Stimulated activated naive CD8-positive, alpha-beta T cell treated with anti-CD3 and anti-CD28 coated beads, Interleukin-15, Interleukin-2, amounts not matched to agents 100 U/mL and 50 U/mL, for 24 hours (primary cell): ENCODE results near the gene INHBC.
A peak's percentile ranks its signal among the peaks of the same experiment; 100 is the strongest.
"Not testable (repeated sequence)": the region's sequence is repeated elsewhere in the genome, so short reads cannot be mapped to it uniquely, and the experiment has no call there.

Experiments
- ATAC-seq: fragments of 150-1000 bp; cut with Tn5 transposase; one replicate; pipeline ENCODE4 v1.10.0; 2021
- DNase-seq: peaks from one replicate; pipeline ENCODE4 v3.0.0; 2021

The INHBC gene

DNA sequence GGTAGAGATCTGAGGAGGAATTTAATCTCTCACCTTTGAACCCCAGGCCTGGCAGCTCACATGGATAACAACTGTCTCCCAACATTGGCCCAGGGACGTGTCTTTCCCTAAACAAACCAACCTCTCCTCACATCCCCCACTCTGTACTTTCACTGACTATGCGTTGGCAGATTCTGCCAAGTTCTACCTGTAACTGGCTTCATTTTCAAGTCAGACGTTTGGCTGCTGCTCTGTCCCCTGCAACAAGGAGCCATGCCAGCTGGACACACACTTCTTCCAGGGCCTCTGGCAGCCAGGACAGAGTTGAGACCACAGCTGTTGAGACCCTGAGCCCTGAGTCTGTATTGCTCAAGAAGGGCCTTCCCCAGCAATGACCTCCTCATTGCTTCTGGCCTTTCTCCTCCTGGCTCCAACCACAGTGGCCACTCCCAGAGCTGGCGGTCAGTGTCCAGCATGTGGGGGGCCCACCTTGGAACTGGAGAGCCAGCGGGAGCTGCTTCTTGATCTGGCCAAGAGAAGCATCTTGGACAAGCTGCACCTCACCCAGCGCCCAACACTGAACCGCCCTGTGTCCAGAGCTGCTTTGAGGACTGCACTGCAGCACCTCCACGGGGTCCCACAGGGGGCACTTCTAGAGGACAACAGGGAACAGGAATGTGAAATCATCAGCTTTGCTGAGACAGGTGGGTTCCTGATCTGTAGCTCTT, at the start of gene INHBC:
INHBC (plus strand) TSS at position 268 of the 707 bp plus-strand sequence; CDS start at position 371, 103 bp downstream.
- ATAC-seq (no peak), DNase-seq (no peak)

DNA sequence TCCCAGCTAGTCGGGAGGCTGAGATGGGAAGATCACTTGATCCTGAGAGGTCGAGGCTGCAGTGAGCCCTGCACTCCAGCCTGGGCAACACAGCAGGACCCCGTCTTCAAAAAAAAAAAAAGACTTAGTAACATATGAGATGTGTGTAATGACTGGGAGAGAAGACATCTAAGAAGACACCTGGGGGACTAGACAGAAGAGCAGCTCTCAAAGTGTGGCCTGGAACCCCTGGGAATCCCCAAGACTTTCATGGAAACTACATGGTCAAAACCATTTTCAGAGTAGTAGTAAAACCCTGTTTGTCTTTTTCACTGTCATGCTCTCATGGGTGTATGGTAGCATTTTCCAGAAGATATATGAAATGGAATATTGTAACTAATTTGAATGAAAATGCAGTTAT, 49.0 kb upstream of the INHBC start:
- ATAC-seq: no peak
- no peak for DNase-seq

- DNase-seq: no peak
- no peak for ATAC-seq
Observed at GRCh38 chr12:57386187-57386720, 48.3 kb upstream of the INHBC start.

- DNase-seq (no peak), ATAC-seq (no peak)
Observed at GRCh38 chr12:57388425-57388824, 46.2 kb upstream of the INHBC start.

GRCh38 chr12:57389033-57389432, 45.6 kb upstream of the INHBC start:
- DNase-seq (no peak), ATAC-seq (no peak)

GRCh38 chr12:57390174-57390573, 44.4 kb upstream of the INHBC start:
- DNase-seq: no peak
- ATAC-seq: no peak

- no peak for ATAC-seq
- DNase-seq: no peak
Observed at GRCh38 chr12:57395121-57395520, 39.5 kb upstream of the INHBC start.

GRCh38 chr12:57397441-57397840, 37.1 kb upstream of the INHBC start:
- DNase-seq (no peak), ATAC-seq (no peak)

DNA sequence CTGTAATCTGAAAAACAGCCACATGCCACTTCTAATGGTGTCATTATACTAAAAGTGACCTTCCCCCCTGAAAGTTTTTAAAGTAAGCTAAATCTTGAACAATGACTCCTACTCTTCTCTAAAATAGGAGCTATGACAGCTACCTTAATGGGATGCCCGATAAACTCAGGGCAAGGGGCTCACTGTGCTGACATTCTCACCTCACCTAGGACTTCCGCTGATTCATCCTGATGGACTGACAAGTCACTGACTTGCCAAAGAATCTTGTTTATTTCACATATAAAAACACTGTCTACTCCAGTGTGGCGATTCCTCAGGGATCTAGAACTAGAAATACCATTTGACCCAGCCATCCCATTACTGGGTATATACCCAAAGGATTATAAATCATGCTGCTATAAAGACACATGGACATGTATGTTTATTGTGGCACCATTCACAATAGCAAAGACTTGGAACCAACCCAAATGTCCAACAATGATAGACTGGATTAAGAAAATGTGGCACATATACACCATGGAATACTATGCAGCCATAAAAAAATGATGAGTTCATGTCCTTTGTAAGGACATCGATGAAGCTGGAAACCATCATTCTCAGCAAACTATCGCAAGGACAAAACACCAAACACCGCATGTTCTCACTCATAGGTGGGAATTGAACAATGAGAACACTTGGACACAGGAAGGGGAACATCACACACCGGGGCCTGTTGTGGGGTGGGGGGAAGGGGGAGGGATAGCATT, 34.7 kb upstream of the INHBC start:
- not testable (repeated sequence) for DNase-seq

DNA sequence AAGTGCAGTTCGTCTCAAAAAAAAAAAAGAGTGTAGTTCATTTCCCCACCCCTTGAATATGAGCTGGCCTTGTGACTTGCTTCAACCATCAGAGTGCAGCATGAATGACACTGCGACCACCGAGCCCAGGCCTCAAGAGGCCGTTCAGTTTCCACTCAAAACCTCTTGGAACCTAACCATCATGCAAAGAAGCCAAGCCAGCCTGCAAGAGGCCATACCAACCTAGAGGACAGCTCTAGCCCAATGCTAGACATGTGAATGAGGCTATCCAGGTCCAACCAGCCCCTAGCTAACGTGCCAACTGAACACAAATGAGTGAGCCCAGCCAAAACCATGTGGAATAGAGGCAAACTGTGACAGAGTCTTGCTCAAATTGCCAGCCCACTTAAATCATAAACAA, 33.4 kb upstream of the INHBC start:
- no peak for DNase-seq

More for the DNA sequence above, 34.7 kb upstream of the INHBC start:
- ATAC-seq: not testable (repeated sequence)

DNA sequence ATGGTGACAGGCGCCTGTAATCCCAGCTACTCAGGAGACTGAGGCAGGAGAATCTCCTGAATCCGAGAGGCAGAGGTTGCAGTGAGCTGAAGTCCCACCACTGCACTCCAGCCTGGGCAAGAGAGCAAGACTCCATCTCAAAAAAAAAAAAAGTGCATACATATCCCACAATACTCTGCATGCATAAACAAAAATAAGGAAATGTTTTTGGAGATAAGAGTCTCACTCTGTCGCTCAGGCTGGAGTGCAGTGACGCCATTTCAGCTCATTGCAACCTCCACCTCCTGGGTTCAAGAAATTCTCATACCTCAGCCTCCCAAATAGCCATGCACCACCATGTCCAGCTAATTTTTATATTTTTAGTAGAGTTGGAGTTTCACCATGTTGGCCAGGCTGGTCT, 32.4 kb upstream of the INHBC start:
- not testable (repeated sequence) for ATAC-seq, DNase-seq

More for the DNA sequence above, 33.4 kb upstream of the INHBC start:
- ATAC-seq: no peak

DNA sequence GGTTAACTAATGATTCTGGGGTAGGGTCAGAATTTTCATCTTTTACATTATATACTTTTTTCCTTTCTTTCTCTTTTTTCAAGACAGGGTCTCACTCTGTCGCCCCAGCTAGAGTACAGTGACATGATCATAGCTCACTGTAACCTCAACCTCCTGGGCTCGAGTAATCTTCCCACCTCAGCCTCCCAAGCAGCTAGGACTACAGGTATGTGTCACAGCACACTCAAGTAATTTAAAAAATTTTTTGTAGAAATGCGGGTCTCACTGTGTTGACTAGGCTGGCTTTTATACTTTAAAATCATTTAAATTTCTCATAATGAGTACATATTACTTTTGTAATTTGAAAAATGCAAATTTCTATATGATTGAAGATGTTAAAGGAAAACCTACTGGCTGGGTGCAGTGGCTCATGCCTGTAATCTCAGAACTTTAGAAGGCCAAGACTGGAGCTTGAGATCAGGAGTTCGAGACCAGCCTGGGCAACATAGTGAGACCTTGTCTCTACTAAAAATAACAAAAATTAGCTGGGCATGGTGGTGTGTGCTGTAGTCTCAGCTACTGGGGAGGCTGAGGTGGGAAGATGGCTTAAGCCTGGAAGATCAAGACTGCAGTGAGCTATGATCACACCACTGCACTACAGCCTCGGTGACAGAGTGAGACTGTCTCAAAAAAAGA, 29.5 kb upstream of the INHBC start:
- no peak for DNase-seq
- ATAC-seq: peak; percentile 79

DNA sequence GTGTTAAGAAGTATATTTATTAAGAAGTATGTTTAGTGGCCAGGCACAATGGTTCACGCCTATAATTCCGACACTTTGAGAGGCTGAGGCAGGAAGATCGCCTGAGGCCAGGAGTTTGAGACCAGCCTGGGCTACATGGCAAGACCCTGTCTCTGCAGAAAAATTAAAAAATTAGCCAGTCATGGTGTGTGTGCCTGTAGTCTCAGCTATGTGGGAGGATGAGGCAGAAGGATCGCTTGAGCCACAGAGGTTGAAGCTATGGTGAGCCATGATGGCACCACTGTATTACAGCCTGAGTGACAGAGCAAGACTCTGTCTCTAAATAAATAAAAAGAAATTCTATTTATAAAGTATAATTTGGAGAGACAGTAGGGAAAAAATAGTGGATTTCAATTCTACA, 24.1 kb upstream of the INHBC start:
- DNase-seq: no peak
- no peak for ATAC-seq

DNA sequence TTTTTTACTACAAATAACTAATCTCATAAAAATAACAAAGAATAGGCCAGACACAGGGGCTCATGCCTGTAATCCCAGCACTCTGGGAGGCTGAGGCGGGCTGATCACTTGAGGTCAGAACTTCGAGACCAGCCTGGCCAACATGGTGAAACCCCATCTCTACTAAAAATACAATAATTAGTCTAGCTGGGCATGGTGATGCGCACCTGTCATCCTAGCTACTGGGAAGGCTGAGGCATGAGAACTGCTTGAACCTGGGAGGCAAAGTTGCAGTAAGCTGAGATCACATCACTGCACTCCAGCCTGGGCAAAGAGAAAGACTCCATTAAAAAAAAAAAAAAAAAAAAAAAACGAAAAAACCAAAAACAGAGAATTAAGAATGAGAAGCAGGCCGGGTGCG, 20.4 kb upstream of the INHBC start:
- not testable (repeated sequence) for ATAC-seq, DNase-seq

- ATAC-seq: no peak
- DNase-seq: no peak
Observed at GRCh38 chr12:57415088-57415487, 19.5 kb upstream of the INHBC start.

GRCh38 chr12:57416039-57416996, 18.3 kb upstream of the INHBC start:
- DNase-seq (no peak), ATAC-seq (no peak)

DNA sequence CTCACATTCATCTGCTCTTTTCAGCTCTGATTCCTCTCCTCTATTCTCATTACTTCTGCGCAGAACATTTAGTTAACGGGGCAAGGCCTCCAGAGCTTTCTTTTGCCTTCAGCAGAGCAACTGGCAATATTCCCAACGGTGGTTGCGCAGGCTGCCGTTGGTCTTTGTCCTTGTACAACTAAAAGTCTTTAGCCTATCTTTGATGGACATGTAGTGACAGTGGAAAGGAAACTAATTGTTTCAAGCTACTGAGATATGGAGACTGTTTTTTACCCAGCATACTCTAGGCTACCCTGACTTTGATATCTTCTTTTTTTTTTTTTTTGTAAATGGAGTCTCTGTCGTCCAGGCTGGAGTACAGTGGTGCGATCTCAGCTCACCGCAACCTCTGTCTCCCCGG, 16.3 kb upstream of the INHBC start:
- no peak for DNase-seq
- ATAC-seq: no peak

DNA sequence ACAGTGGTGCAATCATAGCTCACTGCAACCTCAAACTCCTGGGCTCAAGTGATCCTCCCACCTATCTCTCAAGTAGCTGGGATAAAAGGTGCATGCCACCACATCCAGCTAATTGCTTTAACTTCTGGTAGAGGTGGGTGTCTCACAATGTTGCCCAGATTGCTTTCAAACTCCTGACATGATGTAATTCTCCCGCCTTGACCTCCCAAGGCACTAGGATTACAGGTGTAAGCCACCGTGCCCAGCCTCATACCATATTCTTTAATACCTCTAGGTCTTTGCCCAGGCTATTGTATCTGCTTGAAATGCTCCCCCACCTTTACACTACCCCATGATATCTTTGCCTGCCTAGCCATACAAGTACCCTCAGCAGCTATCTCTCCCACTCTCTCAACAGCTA, 15.1 kb upstream of the INHBC start:
- ATAC-seq (no peak), DNase-seq (no peak)

GRCh38 chr12:57420482-57420881, 14.1 kb upstream of the INHBC start:
- DNase-seq (no peak), ATAC-seq (no peak)

GRCh38 chr12:57426948-57427347, 7.6 kb upstream of the INHBC start:
- not testable (repeated sequence) for DNase-seq, ATAC-seq

DNA sequence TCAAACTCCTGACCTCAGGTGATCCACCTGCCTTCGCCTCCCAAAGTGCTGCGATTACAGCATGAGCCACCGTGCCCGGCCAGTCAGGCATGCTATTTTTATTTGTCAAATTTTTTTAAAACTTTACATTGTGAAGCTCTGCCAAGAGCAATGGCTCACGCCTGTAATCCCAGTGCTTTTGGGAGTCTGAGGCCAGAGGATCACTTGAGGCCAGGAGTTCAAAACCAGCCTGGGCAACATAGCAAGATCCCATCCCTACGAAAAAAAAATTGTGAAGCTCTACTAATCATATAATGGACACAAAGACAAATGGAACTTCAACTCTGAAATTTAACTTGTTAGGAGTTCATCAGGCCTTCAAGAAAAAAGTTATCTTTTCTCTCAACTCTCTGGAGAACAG, 5.6 kb upstream of the INHBC start:
- no peak for DNase-seq
- no peak for ATAC-seq
